Raji (cell line): ENCODE results near the gene RBM4B.

Source experiments
- POLR2A ChIP-seq: IDR thresholded peaks from 2 replicates; pipeline ENCODE4 v1.6.1; 2011; ENCODE audit warnings: low read depth, low read length, control low read depth; ENCODE audit not compliant: insufficient read depth

Gene RBM4B

DNA sequence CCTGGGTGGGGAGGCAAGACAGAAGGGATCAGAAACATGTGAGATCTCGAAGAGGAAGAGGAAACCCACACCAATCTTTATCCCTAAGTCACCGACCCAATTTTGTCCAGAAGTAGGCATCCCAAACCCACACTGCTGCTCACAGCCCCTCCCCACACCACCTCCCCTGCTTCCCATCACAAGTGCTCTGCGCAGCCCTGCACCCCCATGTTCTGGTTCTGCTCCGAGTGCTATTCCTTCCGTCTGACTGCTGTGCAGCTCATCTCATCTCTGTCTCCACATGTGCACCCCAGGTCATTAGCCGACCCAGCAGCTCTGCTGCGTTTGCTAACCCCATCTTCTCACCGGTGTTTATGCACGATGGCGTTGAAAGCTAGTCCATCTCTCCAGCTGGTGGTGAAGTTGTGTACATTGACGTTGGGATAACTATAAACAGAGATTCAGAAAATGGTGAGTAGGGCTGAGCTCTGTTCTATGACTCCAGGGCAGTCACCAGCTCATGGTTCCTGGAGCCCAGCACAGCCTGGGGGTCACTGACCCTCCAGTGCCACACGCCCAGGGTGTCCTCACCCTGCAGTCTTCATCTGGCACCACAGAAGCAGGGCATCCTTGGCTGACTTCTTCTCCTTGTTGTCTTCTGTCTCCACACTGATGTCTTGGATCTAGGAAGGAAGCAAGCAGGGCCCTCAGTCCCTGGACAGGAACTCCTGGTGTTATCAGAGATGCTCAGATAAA lies 36.2 kb upstream of the RBM4B start:
- no peak for TF ChIP-seq POLR2A

- no peak for TF ChIP-seq POLR2A
Observed at GRCh38 chr11:66710384-66710930, 32.8 kb upstream of the RBM4B start.

DNA sequence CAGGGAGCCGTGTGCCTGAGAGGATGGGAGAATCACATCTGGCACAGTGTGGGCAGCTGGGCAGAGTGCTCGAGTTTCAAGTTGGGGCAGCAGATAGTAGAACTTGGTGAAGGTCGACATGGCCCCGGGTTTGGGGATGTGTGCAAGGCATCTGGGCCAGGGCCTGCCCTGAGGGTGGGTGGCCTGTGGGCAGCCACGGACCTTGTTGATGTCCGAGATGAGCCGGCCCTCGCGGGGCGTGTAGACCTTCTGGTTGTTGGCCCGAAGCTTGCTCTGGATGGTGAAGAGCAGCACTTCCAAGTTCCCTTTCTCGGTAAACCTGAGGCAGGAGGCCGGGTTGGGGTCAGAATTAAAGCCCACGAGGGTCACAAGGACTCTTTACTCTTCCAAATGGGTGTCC lies 31.0 kb upstream of the RBM4B start:
- TF ChIP-seq POLR2A, result no peak

GRCh38 chr11:66708094-66708493 lies 30.4 kb upstream of the RBM4B start:
- no peak for TF ChIP-seq POLR2A

GRCh38 chr11:66707486-66707885 lies 29.8 kb upstream of the RBM4B start:
- TF ChIP-seq POLR2A, result no peak

DNA sequence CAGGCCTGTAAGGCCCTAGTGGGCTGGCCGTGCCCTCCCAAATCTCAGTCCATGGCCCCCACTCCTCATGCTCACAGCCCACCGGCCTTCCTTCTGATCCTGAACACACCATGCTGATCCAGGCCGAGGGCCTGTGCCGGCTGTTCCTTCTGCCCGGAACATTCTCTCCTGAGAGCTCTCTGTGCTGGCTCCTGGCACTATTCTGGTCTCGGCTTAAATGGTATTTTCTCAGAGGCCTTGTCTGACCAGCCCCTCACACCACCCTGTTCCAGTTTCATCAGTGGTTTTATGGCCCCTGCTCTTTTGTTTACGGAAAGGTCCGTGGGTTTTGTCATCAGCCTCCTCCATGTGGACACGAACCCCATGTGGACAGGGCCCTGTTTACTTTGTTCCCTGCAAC lies 29.3 kb upstream of the RBM4B start:
- TF ChIP-seq POLR2A, result no peak

GRCh38 chr11:66705587-66706335 lies 28.1 kb upstream of the RBM4B start:
- no peak for TF ChIP-seq POLR2A

GRCh38 chr11:66704659-66705360 lies 27.1 kb upstream of the RBM4B start:
- TF ChIP-seq POLR2A, result no peak

DNA sequence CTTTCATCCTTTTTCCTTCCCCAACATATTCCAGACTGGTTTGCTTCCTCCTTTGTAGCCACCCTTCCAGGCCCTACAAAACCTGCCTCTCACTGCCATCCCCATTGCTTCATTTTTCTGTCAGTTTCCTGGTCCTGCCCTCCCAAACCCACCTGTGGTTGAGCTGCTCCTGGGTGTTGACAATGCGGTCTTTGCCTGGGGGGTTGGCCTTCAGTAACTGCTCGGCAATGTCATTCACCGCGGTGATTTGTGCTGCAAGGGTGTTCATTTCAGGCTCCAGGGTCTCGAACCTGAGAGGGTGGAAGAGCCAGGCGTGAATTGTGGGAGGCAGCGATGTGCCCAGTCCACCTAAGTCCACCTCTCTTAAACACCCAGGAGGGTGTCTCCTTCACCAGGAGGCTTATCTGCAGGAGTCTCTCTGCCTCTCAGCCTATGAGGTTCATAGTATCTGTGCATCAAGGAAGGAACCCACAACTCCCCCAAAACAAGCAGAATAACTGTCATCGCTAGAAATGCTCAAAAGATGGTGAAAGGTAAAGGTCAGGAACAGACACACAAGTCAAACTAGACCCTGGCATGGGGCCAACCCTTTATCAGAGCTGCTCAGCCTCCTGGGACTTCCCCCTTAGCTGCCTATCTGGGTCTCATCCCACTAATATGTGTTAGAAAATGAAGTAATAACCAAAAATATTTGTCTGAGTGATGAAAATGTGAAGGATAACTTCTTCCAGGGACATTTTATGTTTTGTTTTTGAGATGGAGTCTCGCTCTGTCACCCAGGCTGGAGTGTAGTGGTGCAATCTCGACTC lies 23.9 kb upstream of the RBM4B start:
- no peak for TF ChIP-seq POLR2A

DNA sequence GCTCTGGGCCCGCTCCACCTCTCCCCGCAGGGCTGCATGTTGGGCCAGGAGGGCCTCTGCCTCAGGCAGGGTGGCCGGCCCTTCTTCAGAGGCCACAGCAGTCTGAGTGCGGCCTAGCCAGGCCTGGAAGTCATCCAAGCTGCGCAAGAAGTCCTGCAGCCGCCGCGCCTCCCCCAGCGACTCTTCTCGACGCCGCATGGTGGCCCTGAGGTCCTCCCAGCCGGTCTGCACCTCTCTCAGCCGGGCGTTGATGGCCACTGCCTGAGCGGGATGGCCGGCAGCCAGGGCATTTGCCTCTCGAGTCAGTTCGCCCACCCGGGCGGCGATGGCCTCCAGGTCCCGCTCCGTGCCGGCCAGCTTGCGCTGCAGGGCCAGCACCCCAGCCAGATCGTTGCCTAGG lies 23.1 kb upstream of the RBM4B start:
- TF ChIP-seq POLR2A, result no peak

DNA sequence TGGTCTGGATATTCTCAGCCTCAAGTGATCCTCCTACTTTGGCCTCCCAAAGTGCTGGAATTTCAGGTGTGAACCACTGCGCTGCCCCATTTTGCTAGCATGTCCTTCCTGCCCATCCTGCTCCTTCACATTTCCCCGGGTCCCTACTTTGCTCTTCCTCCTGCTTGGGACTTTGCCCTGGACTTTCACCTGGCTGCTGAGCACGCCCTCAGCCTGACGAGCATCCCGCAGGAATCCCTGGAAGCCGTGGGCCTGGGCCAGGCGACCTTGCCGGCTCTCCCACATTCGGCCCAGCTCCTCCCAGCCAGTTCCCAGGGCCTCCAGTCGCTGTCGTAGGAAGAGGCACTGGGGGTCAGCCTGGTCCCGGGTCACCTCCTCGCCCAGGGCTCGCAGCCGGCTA lies 22.6 kb upstream of the RBM4B start:
- no peak for TF ChIP-seq POLR2A

GRCh38 chr11:66698491-66698890 lies 20.8 kb upstream of the RBM4B start:
- no peak for TF ChIP-seq POLR2A

DNA sequence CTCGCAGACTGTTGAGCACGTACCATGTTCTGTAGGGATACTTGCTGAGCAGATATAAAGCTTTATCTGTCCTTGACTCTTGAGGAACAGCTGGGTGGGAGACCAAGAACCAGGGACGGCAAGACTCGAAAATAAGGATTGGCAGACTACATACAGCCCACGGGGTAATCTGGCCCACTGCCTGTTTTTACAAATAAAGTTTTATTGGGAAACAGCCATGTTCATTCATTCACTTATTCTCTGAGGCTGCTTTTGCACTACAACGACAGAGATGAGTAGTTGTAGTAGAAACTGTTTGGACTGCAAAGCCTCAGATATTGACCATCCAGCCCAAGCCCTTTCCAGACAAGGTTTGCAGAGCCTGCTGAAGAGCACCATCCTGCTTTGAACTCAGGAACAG lies 20.3 kb upstream of the RBM4B start:
- TF ChIP-seq POLR2A, result no peak

DNA sequence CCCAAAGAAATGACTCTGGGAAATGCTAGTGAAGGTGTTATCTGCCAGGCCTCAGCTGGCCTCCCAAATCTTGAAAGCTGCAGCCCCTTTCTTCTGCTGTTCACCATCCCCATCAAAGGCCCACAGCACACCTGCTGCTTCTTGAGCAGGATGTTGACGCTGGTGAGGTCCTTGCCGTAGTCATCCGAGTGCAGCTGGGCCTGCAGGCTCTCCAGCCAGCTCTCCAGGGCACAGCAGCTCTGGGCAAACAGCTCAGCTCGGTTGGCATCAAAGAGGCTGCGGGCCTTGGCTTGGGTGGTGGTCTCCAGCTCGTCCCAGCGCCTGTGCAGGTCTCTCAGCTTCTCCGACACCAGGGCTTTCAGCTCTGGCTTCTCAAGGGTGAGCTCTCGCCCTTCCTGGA lies 18.5 kb upstream of the RBM4B start:
- no peak for TF ChIP-seq POLR2A

DNA sequence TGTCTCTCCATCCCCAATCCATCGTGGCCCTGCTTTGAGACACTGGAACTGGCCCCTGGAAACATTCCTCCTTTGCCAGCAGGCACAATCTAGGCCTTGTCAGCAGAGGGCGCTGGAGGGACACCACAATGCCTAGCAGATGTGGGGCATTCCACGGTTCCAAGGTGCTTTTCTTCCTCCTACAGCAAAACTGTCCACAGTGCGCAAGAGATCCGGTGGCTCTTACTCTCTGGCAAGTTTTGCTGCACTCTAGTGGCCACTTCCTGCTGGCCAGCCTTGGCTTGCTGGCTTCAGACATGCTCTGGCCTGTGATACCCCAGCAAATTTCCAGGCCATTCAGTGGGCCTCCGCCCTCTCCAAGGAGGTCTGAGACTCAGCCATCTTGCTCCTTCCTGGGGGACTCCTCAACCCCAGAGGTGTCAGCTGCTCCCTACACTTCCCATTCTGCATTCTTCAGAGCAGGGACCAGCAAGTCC lies 17.1 kb upstream of the RBM4B start:
- no peak for TF ChIP-seq POLR2A

DNA sequence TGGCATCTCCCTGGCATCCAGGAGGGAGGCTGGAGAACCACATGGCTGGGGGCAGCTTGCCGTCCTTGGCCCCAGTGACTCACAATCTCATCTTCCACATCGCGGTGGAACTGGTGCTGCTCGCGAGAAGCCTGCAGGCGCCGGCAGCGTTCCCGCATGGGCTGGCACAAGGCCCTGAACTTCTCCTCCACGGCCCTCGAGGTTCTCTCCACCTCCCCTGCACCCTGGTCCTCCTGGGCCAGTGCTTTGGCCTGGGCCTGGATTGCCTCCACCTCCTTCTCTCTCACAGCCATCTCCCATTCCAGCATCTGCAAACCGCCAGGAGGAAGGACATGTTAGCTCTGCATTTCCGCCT lies 16.3 kb upstream of the RBM4B start:
- TF ChIP-seq POLR2A, result no peak
